Activated CD4-positive, alpha-beta memory T cell treated with anti-CD3 and anti-CD28 coated beads, Interleukin-2, amount 10 ng/mL, durations not matched to agents 7 days and 5 days (primary cell): ENCODE measurements around the gene MYOD1. TPM values are rescaled to one million over a fixed set of nuclear protein-coding genes. Genes with fewer than 3 reads are reported as not detected.

Experiments used
- CTCF ChIA-PET: fragments of 350-600 bp; sonication (Branson Sonifier 250); formaldehyde crosslinking; loops from one replicate; lab custom pipeline; 2021; ENCODE audit warnings: antibody characterized with exemption, inconsistent platforms; lab: Charles Lee
- POLR2A ChIA-PET: fragments of 350-600 bp; sonication (Branson Sonifier 250); formaldehyde crosslinking; loops from one replicate; lab custom pipeline; 2021; ENCODE audit warnings: antibody characterized with exemption; lab: Charles Lee
- DNase-seq: peaks from one replicate; pipeline ENCODE4 v3.0.0-alpha.2; 2020
- H3K27ac Mint-ChIP-seq: one replicate; pipeline ENCODE4 v1.8.0; 2021; ENCODE audit warnings: mild to moderate bottlenecking, mixed read lengths
- H3K27me3 Mint-ChIP-seq: one replicate; pipeline ENCODE4 v1.8.0; 2021; ENCODE audit warnings: mixed read lengths
- H3K36me3 Mint-ChIP-seq: one replicate; pipeline ENCODE4 v1.8.0; 2021; ENCODE audit warnings: low read depth, mixed read lengths
- H3K4me1 Mint-ChIP-seq: one replicate; pipeline ENCODE4 v1.8.0; 2021; ENCODE audit warnings: mixed read lengths
- H3K4me3 Mint-ChIP-seq: one replicate; pipeline ENCODE4 v1.8.0; 2021; ENCODE audit warnings: mild to moderate bottlenecking, mixed read lengths
- H3K9me3 Mint-ChIP-seq: one replicate; pipeline ENCODE4 v1.8.0; 2021; ENCODE audit warnings: mixed read lengths
- total RNA-seq, 2 experiments: library from RNA; stranded (reverse); gene quantifications; one replicate each; pipeline ENCODE4 v1.2.3, GENCODE V29; 2021

Gene MYOD1
- total RNA-seq, 2 experiments from 2014 or later, result not detected

DNA sequence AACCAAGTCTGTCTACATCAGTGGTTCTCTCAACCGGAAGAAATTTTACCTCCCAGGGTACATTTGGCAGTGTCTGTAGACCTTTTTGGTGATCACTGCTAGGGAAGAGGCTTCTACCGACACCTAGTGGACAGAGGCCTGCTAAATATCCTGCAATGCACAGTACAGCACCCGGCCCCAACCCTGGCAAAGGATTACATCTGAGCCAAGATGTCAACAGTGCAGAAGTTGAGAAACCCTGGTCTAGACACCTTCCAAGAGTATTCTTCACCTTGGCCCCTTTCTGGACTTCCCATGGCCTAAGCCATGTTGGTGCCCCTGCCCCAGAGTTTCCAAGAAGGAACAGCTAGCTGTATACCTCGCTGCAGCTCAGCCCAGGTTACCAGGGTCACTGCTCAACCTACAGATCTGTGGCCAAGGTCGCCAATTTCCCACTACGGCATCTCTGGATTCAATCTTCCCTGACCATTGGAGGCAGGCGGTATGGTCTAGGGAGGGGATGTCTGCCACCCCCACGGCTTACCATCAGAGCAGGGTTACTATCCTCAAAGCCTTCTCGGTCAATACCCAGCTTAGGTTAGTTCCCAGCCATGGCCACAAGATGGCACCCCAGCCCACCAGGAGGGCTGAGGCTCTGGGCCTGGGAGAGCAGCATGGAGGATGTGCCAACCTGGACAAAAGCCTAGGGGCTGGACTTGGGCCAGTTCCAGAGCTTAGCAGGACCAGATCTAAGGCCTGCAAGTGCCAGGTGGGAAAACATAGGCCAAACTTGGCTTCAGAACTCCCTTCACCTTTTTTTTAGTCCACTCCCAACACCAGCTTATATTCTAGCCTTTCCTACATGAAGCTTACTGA is 11.5 kb downstream of the MYOD1 start:
- Mint-ChIP-seq H3K4me3 (no peak overlapping the region), H3K27ac (no peak overlapping the region), H3K9me3 (no peaks in the 10 kb centered on the region), H3K36me3 (no peaks in the 10 kb centered on the region), H3K27me3 (peaks cover 57% of the 10 kb centered on the region), H3K4me1 (no peaks in the 10 kb centered on the region)
- ChIA-PET CTCF (interaction anchor here (0.8 to 7.0 kb wide), 30 partner anchors 9 to 501 kb away, joined by 3 to 130 read pairs (median 4); partner anchors contain the start of genes MYOD1 and SAAL1), POLR2A (interaction anchor here (1.0 kb wide), 1 partner anchor 22 kb away, joined by 3 read pairs; no protein-coding TSS in a partner anchor)
- peak; percentile 70 for DNase-seq

DNA sequence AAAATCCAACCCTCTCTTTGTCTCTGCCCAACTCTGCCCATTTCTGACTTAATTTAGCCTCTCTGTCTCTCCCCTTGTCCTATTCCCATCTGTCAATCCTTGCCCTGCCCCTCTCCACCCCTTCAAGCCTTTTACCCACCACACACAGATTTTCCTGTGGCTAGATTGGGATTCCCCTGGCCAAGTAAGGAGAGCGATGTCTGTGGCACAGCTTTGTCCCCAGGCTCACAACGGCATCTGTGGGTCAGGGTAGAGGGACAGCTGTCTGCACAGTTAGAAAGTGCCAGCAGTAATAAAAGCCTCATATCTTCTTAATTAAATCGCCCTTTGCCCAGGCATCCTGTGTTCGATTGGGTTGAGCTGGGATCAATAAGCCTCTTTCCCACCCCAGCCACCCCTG is 13.9 kb downstream of the MYOD1 start:
- POLR2A ChIA-PET, result no interaction called here

DNA sequence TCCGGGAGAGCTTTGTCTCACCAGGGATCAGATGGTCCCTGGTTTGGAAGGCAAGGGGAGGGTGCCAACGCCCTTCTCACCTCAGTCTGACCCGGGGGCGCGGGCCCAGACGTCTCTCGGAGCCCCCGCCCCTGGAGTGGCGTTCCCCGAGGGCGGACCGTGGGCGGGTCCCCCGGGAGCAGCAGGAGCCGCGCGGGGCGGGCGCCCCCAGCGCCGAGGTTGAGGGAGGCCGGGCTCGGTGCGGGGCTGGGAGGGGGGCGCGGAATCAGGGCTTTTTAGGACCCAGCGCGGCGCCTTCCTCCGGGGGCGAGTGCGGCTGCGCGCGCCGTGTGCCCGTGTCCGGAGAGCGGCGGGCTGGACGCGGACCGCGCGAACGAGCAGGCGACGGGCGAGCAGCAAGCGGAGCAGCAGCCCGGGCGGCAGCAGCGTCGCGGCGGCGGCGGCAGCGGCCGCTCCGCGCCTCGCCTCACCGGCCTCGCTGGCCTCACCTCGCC is 15.1 kb downstream of the MYOD1 start, which contains the start of gene KCNC1:
KCNC1 (plus strand) TSS at position 364 of the 494 bp plus-strand sequence. CDS start 1,222 bp downstream, outside the sequence.
- DNase-seq, result no peak
- Mint-ChIP-seq H3K36me3 (peaks cover 2% of the 10 kb centered on the region), H3K9me3 (no peaks in the 10 kb centered on the region), H3K27me3 (peaks cover 59% of the 10 kb centered on the region), H3K4me3 (no peak within 1 kb of the TSS), H3K4me1 (peaks cover 2% of the 10 kb centered on the region), H3K27ac (no peak within 1 kb of the TSS)
- CTCF ChIA-PET, result interaction anchor here (7.0 kb wide), 1 partner anchor 245 kb away, joined by 130 read pairs; no protein-coding TSS in a partner anchor
- POLR2A ChIA-PET, result no interaction called here

More for the DNA sequence above, 13.9 kb downstream of the MYOD1 start:
- no peak overlapping the region for H3K27ac Mint-ChIP-seq
- H3K27me3 Mint-ChIP-seq, result peaks cover 66% of the 10 kb centered on the region
- no peaks in the 10 kb centered on the region for H3K9me3 Mint-ChIP-seq
- H3K36me3 Mint-ChIP-seq, result peaks cover 2% of the 10 kb centered on the region
- CTCF ChIA-PET, result interaction anchor here (7.0 kb wide), 1 partner anchor 246 kb away, joined by 130 read pairs; no protein-coding TSS in a partner anchor
- H3K4me1 Mint-ChIP-seq, result peaks cover 2% of the 10 kb centered on the region
- no peak overlapping the region for H3K4me3 Mint-ChIP-seq
- DNase-seq, result no peak

DNA sequence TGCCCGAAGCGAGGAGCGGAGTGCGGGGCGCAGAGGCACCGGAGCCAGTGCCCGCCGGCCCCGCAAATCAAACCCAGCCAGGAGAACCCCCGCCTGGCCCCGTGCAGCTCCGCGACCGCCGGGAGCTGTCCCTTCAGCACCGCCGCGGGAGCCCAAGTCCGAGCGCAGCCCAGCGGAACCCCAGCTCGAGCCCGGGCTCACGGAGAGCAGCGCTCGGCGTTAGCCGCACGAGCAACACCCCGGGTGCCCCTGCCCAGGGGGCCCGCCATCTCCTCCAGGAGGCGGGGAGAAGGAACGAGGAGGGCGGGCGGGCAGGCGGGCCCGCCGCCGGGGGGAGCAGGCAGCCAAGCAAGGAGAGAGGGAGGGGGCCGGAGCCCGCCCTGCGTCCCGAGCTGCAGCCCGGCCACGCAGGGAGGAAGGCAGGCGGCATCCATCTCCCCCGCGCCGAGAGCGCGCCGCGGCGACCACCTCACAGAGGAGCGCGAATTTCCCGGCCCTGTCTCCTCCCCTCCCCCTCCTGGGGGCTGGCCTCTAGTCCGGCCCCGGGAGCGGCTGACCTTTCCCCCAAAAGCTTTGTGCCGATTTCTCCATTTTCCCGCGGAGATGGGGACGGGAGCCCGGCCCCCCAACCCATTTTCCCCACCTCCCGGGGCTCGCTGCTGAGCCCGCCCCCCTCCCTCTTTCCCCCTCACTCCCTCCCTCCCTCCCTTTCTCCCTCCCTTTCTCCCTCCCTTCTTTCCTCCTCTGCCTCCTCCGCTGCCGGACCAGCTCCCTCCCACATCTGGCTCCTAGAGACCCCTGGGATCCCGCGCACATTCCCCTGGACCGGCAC is 15.8 kb downstream of the MYOD1 start:
- Mint-ChIP-seq H3K27me3 (peaks cover 54% of the 10 kb centered on the region), H3K4me1 (peaks cover 2% of the 10 kb centered on the region), H3K36me3 (peaks cover 2% of the 10 kb centered on the region), H3K27ac (no peak overlapping the region), H3K9me3 (no peaks in the 10 kb centered on the region), H3K4me3 (no peak overlapping the region)
- peak; percentile 44 for DNase-seq
- ChIA-PET CTCF (interaction anchor here (7.0 kb wide), 1 partner anchor 245 kb away, joined by 130 read pairs; no protein-coding TSS in a partner anchor), POLR2A (no interaction called here)

DNA sequence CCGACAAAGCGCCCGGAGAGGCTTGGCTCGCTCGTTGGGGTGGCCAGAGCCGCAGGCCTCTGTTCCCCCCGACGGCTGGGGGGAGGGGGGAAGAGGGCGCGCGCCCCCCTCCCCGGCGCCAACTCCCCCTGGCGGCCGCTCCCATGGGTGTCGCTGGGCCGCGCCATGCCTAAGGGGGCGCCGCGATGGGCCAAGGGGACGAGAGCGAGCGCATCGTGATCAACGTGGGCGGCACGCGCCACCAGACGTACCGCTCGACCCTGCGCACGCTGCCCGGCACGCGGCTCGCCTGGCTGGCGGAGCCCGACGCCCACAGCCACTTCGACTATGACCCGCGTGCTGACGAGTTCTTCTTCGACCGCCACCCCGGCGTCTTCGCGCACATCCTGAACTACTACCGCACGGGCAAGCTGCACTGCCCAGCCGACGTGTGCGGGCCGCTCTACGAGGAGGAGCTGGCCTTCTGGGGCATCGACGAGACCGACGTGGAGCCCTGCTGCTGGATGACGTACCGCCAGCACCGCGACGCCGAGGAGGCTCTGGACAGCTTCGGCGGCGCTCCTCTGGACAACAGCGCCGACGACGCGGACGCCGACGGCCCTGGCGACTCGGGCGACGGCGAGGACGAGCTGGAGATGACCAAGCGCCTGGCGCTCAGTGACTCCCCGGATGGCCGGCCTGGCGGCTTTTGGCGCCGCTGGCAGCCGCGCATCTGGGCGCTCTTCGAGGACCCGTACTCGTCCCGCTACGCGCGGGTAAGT is 16.6 kb downstream of the MYOD1 start:
- no peak overlapping the region for H3K27ac Mint-ChIP-seq
- no peaks in the 10 kb centered on the region for H3K9me3 Mint-ChIP-seq
- H3K4me1 Mint-ChIP-seq, result peaks cover 2% of the 10 kb centered on the region
- H3K4me3 Mint-ChIP-seq, result no peak overlapping the region
- no peak for DNase-seq
- peaks cover 2% of the 10 kb centered on the region for H3K36me3 Mint-ChIP-seq
- peaks cover 51% of the 10 kb centered on the region for H3K27me3 Mint-ChIP-seq
- ChIA-PET POLR2A (no interaction called here), CTCF (interaction anchor here (7.0 kb wide), 1 partner anchor 244 kb away, joined by 130 read pairs; no protein-coding TSS in a partner anchor)

DNA sequence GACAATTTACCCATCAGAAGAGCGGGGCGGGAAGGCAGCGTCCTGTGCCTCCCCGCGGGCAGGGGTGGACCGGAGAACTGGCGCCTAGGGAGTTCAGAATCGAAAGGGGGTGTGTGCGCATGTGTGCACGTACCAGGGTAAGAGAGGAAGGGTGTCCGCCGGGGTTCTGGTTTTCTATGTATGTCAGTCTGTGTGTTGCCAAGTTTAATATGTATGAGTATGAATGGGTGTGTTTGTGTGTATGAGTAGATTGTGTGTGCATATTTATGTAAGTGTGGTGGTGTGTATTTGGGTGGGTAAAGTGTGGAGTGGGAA is 17.2 kb downstream of the MYOD1 start:
- DNase-seq, result no peak
- no peak overlapping the region for H3K4me3 Mint-ChIP-seq
- H3K4me1 Mint-ChIP-seq, result peaks cover 2% of the 10 kb centered on the region
- ChIA-PET POLR2A (no interaction called here), CTCF (no interaction called here)
- peaks cover 48% of the 10 kb centered on the region for H3K27me3 Mint-ChIP-seq
- no peak overlapping the region for H3K27ac Mint-ChIP-seq
- peaks cover 2% of the 10 kb centered on the region for H3K36me3 Mint-ChIP-seq
- no peaks in the 10 kb centered on the region for H3K9me3 Mint-ChIP-seq

DNA sequence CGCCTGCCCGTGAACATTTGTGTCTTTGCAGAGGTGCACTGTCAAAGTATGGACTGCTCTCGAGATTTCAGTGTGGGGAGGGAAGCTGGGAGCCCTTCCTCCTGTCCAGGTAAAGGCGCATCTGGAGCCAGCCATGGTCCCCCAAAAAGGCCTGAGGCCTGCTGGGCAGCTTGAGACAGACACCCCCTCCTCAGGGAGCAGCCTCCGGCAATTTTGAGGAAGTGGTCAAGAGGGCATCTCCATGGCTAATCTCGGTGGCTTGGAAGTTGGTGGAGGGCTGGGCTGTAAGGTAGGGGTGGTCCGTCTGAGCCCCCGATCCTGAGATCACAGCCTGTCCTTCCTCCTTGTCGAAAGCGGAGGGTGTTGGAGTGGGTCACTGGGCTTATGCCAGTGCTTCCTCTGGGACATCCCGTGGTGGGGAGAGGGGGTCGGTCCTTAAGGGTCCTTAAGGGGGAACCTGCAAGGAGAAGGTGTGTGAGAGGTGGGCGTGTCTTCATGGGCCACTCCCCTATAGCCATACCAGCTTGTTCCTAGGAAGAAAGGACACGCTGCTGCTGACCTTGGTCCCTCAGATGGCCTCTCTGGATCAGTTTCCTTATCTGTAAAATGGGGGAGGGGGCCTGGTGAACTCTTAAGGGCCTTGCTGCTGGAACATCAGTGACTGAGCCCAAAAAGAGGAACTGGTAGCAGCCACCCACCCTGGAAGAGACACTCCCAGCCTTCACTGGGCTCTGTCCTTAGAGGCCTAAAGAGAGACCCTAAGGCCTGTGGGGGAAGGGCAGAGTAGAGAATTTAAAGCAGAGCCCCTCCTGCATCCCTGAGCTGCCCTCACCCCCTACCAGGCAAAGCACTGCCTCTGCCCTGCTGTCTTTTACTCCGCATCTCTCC is 17.8 kb downstream of the MYOD1 start:
- no peak for DNase-seq
- CTCF ChIA-PET, result no interaction called here
- Mint-ChIP-seq H3K36me3 (peaks cover 2% of the 10 kb centered on the region), H3K4me1 (peaks cover 2% of the 10 kb centered on the region), H3K27ac (no peak overlapping the region), H3K9me3 (no peaks in the 10 kb centered on the region), H3K27me3 (peaks cover 44% of the 10 kb centered on the region), H3K4me3 (no peak overlapping the region)
- POLR2A ChIA-PET, result no interaction called here

DNA sequence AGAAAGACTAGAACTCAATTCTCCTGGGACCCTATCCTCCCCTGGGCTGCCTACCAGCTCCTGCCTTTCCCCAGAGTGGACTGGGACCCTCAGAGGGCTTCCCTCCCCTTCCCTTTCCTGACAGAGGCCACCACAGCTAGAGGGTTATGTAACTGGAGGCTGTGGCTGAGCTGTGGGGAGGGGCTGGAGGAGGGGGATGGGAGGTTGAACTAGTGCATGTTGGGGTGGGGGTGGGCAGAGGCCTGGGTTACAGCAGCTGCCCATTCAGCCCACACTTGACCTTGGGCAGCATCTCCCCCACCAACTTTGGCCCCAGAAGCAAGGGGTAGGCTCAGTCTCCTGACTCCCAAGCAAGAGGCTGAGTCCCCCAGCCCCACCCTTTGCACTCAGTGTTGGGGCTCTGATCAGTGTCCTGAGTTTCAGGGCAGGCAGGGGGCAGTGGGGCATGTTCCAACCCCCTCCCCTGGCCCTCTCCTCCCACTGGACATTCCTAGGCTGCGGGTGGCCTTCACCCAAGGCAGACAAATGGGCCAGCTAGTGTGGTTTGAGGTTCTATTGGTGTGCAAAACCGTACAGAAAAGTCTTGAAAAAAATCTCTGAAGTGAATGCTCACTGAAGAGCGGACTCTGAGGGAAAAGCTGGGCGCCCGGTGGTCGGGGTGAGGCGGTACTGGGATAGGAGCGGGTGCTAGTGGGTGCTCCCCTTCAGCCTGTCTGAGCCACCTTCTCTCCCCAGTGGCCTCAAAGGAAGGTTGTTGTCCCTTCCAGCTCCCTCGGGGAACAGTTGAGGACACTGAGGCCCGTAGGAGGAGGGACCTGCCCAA is 19.0 kb downstream of the MYOD1 start:
- ChIA-PET CTCF (no interaction called here), POLR2A (no interaction called here)
- H3K36me3 Mint-ChIP-seq, result peaks cover 2% of the 10 kb centered on the region

DNA sequence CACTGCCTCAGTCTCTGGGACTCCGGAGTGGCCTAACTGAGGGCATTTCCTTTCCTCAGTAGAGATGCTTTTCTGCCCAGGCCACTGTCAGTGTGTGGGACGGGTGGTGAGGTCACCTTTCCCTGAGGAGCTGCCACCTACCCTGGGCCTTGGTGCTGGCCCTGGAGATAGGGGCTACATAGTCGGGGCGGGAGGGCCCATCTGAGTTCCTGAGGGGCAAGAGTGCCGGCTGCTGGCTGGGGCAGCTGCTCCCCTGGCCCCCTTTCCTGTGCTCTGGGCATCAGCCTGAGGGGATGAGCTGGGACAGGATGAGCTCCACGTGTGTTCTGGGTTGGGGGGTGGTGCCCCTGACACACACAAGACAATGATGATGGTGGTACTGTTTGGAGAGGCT is 20.6 kb downstream of the MYOD1 start:
- Mint-ChIP-seq H3K9me3 (no peaks in the 10 kb centered on the region), H3K27ac (no peak overlapping the region), H3K4me3 (no peak overlapping the region), H3K27me3 (peaks cover 22% of the 10 kb centered on the region), H3K4me1 (peaks cover 2% of the 10 kb centered on the region), H3K36me3 (peaks cover 2% of the 10 kb centered on the region)
- POLR2A ChIA-PET, result no interaction called here
- CTCF ChIA-PET, result interaction anchor here (1.3 kb wide), 1 partner anchor 9 kb away, joined by 3 read pairs; no protein-coding TSS in a partner anchor
- no peak for DNase-seq

More for the DNA sequence above, 19.0 kb downstream of the MYOD1 start:
- Mint-ChIP-seq H3K27ac (no peak overlapping the region), H3K4me3 (no peak overlapping the region), H3K4me1 (peaks cover 2% of the 10 kb centered on the region), H3K9me3 (no peaks in the 10 kb centered on the region), H3K27me3 (peaks cover 33% of the 10 kb centered on the region)
- DNase-seq, result no peak

DNA sequence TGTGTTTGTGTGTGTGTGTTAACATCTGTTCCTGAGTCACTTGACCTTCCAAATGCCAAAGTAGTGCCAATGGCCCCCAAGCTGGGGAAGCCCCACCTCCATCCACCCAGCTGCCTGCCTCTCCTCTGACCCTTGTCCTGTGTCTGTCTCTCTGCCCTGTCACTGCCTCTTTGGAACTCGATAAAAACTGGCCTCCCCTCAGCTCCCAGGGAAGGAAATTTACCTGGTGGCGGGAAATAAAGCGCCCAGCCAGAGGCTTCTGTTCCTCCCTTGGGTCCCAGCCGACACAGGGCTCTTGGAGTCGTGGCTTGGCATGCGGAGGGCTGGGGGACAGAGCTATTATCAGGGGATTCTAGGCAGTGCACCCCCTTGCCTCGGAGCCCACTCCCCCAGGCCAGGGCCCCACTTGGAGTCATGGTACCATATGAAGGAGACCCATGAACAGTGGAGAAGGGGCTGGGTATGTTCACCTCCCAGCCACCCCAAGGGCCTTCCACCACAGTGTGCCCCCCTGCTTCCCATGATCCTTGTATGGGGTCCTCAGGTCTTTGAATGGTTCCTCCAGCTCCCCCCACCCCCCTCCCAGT is 21.4 kb downstream of the MYOD1 start:
- POLR2A ChIA-PET, result no interaction called here
- CTCF ChIA-PET, result interaction anchor here (1.3 kb wide), 1 partner anchor 10 kb away, joined by 3 read pairs; no protein-coding TSS in a partner anchor
- Mint-ChIP-seq H3K9me3 (no peaks in the 10 kb centered on the region), H3K27me3 (peaks cover 21% of the 10 kb centered on the region), H3K36me3 (peaks cover 2% of the 10 kb centered on the region), H3K4me1 (peaks cover 2% of the 10 kb centered on the region), H3K4me3 (no peak overlapping the region), H3K27ac (no peak overlapping the region)
- DNase-seq, result no peak

DNA sequence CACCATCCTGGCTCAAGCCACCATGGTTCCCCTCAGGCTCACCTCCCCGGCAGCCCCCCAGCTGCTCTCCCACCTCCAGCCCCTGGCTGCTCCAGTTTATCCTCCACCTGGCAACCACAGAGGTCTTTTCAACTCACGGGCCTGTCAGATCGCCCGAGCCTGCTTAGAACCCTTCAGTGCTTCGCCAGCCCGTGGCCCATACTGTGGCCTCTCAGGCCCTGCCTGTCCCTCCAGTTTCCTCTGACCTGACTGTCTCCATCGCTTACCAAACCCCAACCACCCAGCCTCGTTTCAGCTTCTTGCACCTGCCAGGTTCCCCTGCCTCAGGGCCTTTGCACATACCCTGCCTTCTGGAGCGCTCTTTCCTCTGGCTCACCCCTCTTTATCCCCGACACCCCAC is 22.1 kb downstream of the MYOD1 start:
- H3K27ac Mint-ChIP-seq, result no peak overlapping the region
- POLR2A ChIA-PET, result no interaction called here
- peaks cover 2% of the 10 kb centered on the region for H3K36me3 Mint-ChIP-seq
- H3K9me3 Mint-ChIP-seq, result no peaks in the 10 kb centered on the region
- no peak overlapping the region for H3K4me3 Mint-ChIP-seq
- DNase-seq, result no peak
- CTCF ChIA-PET, result no interaction called here
- peaks cover 2% of the 10 kb centered on the region for H3K4me1 Mint-ChIP-seq
- H3K27me3 Mint-ChIP-seq, result peaks cover 15% of the 10 kb centered on the region
